Spleen (tissue), 11 donors: ENCODE data around the gene METTL1. TPM values are rescaled to one million over a fixed set of nuclear protein-coding genes. Genes with fewer than 3 reads are reported as not detected.
A peak's percentile ranks its signal among the peaks of the same experiment; 100 is the strongest.

Experiments
- DNase-seq: peaks from one replicate; pipeline ENCODE4 v3.0.0-alpha.2; 2020
- H3K27ac ChIP-seq, 8 donors: fragments of 200-600 bp; sonication (generic) in 7 of 8; 1 replicate in 4 of 8; 2 replicates in 4 of 8; pipeline versions ENCODE4 v1.5.0 to v1.8.0; 2016 to 2021; ENCODE audit warnings: inconsistent platforms in 4 of 8, mild to moderate bottlenecking in 4 of 8, moderate library complexity in 1 of 8
- H3K27me3 ChIP-seq, 7 donors: fragments of 200-600 bp; sonication (generic) in 6 of 7; replicated peaks in 1 of 7; 1 replicate in 4 of 7; 2 replicates in 3 of 7; pipeline versions ENCODE4 v1.5.0 to v1.8.0; 2016 to 2021; ENCODE audit warnings: inconsistent platforms in 3 of 7, mild to moderate bottlenecking in 1 of 7
- H3K36me3 ChIP-seq, 6 donors: fragments of 200-600 bp; sonication (generic) in 5 of 6; 1 replicate in 4 of 6; 2 replicates in 2 of 6; pipeline versions ENCODE4 v1.5.0 to v1.8.0; 2016 to 2021; ENCODE audit warnings: inconsistent platforms in 2 of 6
- H3K4me1 ChIP-seq, 6 donors: fragments of 200-600 bp; sonication (generic) in 5 of 6; 1 replicate in 3 of 6; 2 replicates in 3 of 6; pipeline versions ENCODE4 v1.5.0 to v1.8.0; 2016 to 2021; ENCODE audit warnings: inconsistent platforms in 3 of 6
- H3K4me3 ChIP-seq, 8 donors: fragments of 200-600 bp; sonication (generic) in 7 of 8; 1 replicate in 4 of 8; 2 replicates in 4 of 8; pipeline versions ENCODE4 v1.5.0 to v1.8.0; 2016 to 2021; ENCODE audit warnings: inconsistent platforms in 4 of 8, mild to moderate bottlenecking in 4 of 8, moderate library complexity in 2 of 8
- H3K9me3 ChIP-seq, 8 donors: fragments of 200-600 bp; sonication (generic) in 7 of 8; 1 replicate in 4 of 8; 2 replicates in 4 of 8; pipeline versions ENCODE4 v1.5.0 to v1.8.0; 2016 to 2021; ENCODE audit warnings: inconsistent platforms in 4 of 8
- POLR2A ChIP-seq, 3 donors: fragments of 450-650 bp; IDR thresholded peaks; one replicate each; pipeline ENCODE4 v1.5.1; 2017; ENCODE audit warnings: antibody characterized with exemption in 3 of 3, mild to moderate bottlenecking in 1 of 3
- POLR2AphosphoS5 ChIP-seq, 3 donors: sonication (generic); formaldehyde crosslinking; IDR thresholded peaks; one replicate each; pipeline ENCODE4 v1.5.1; 2017; ENCODE audit warnings: antibody characterized with exemption in 3 of 3
- WGBS, 5 donors: extraction: QIAGEN DNeasy Blood & Tissue Kit in 3 of 5; methylation state at CpG; one replicate each; pipeline versions ENCODE4 v1.1.5 to v1.1.7; 2013 to 2018; 5-methylcytosine and 5-hydroxymethylcytosine counted together
- intact Hi-C: fragments of 100-400 bp; cut with DNase I; formaldehyde crosslinking; loops from one replicate; pipeline ENCODE4 v1.15.0; 2023; ENCODE audit warnings: low total_unique reads
- polyA plus RNA-seq, 3 donors: library from polyadenylated mRNA; stranded (reverse); fragments of 200-250 nt; gene quantifications; one replicate each; pipeline ENCODE4 v1.2.1, GENCODE V29; 2013
- total RNA-seq, 7 donors: library from RNA; depleted of rRNA in 3 of 7; stranded (reverse); fragments of >200 nt in 3 of 7; fragmentation: NEBNext Ultra II Directional in 4 of 7; extraction: Animal tissue kit (Norgen Biotek cat#: 25700) in 4 of 7; gene quantifications; one replicate each; pipeline versions ENCODE4 v1.1.0 to v1.2.1, GENCODE V29; 2016 to 2021
- TF ChIP-seq, protein P1 (sequence below), 11 experiments: fragments of 200-600 bp in 7 of 11; fragments of 450-650 bp in 4 of 11; sonication (generic) in 4 of 11; IDR thresholded peaks in 8 of 11; conservative IDR thresholded peaks in 3 of 11; 1 replicate in 7 of 11; 2 replicates in 4 of 11; pipeline versions ENCODE4 v1.4.0 to v1.8.0; 2016 to 2021; ENCODE audit warnings: antibody characterized with exemption in 11 of 11, inconsistent platforms in 4 of 11, mild to moderate bottlenecking in 1 of 11
- donor health status: healthy with polysubstance abuse.
- donor health status: DM: no; HTN: no; CAD: no; lungs with moderate emphysema.
- donor health status: DM: no; HTN: no; CAD: no.
- donor health status: Bipolar disorder and iron deficiency.
- donor health status: healthy.
- donor health status: DM: no; HTN: no; CAD: no.
- donor health status: DM: yes; HTN: yes; CAD: no.

The METTL1 gene
- total and polyA plus RNA-seq, 10 donors = 4.9 to 22.0 (median 14.5) TPM

DNA sequence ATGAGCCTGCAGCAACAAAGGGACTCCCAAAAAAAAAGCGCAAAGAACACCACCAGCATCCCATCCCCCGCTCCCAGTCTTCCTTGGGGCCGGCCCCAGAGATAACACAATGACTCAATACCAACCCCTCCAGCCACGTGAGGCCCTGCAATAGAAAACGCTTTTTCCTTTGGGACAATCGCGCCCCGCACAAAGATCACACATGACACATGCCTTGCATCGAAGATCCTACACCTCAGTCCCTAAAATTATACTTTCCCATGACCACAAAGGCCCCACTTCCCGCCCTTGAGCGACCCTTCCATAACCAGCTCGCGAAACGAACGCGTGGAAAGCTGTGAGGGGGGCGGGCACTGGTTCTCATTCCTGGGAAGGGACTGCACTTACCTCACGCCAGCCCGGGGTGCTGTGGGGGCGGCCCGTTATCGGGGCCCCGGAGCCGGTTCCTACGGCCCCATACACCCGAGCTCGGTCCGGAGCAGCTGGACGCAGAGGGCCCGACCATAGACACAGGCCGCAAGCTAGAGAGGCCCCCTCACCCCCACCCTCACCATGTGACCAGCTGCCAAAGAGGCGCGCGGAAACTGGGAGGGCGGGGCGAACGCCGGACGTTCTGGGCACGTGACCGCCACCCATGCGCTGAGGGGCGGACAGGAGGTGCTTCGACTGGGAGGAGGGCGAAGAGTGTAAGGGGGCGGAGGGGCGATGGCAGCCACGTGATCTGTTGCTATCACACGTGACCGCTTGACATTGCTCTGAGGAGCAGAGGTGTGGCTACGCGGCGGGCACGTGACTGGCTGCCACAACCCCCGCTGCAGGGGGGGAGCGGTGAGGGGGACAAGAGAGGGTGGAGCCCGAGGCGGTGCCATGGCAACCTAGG, 19.9 kb downstream of the METTL1 start, which contains the start of gene CDK4:
CDK4 (minus strand) TSS at position 523 of the 880 bp plus-strand sequence. CDS start 593 bp downstream, outside the sequence.
- 0 to 1% (median 1%) methylated on average over 35 to 58 of the region's 58 CpGs for WGBS, 5 donors
- Histone ChIP-seq H3K4me1 (peaks cover 26 to 66% (median 52%) of the 10 kb centered on the region in 6 donors), H3K4me3 (peak within 1 kb of the TSS; percentile 56 to 89 (median 70)), H3K9me3 (no peaks in the 10 kb centered on the region), H3K27ac (peak within 1 kb of the TSS; percentile 64 to 93 (median 88)), H3K36me3 (peaks cover 0 to 40% (median 33%) of the 10 kb centered on the region in 6 donors), H3K27me3 (peaks cover 0 to 10% (median 0%) of the 10 kb centered on the region in 7 donors)
- TF ChIP-seq, protein P1, sequence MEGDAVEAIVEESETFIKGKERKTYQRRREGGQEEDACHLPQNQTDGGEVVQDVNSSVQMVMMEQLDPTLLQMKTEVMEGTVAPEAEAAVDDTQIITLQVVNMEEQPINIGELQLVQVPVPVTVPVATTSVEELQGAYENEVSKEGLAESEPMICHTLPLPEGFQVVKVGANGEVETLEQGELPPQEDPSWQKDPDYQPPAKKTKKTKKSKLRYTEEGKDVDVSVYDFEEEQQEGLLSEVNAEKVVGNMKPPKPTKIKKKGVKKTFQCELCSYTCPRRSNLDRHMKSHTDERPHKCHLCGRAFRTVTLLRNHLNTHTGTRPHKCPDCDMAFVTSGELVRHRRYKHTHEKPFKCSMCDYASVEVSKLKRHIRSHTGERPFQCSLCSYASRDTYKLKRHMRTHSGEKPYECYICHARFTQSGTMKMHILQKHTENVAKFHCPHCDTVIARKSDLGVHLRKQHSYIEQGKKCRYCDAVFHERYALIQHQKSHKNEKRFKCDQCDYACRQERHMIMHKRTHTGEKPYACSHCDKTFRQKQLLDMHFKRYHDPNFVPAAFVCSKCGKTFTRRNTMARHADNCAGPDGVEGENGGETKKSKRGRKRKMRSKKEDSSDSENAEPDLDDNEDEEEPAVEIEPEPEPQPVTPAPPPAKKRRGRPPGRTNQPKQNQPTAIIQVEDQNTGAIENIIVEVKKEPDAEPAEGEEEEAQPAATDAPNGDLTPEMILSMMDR (IDR thresholded peaks at IDR 0.05 in 8 of 11, conservative IDR thresholded peaks at IDR 0.05 in 3 of 11) = peak in 1 of 11 experiments; percentile 28
- TF ChIP-seq POLR2A (IDR thresholded peaks at IDR 0.05) (peak in 1 of 3 donors; percentile 60), POLR2AphosphoS5 (IDR thresholded peaks at IDR 0.05) (peak; percentile 90 to 95 (median 95))
- intact Hi-C loops = no loop called here
- DNase-seq = peak; percentile 100

DNA sequence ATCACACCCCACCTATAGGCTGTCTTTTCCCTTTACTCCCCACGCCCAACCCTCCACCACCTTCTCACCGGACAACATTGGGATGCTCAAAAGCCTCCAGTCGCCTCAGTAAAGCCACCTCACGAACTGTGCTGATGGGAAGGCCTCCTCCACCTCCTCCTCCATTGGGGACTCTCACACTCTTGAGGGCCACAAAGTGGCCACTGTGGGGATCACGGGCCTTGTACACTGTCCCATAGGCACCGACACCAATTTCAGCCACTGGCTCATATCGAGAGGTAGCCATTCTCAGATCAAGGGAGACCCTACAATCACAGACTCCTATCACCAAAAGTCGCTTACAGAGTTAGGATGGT, 20.5 kb downstream of the METTL1 start:
- TF ChIP-seq POLR2AphosphoS5 (IDR thresholded peaks at IDR 0.05) (no peak), POLR2A (IDR thresholded peaks at IDR 0.05) (peak in 1 of 3 donors; percentile 20)
- TF ChIP-seq, protein P1 (IDR thresholded peaks at IDR 0.05 in 8 of 11, conservative IDR thresholded peaks at IDR 0.05 in 3 of 11) = no peak
- WGBS, 5 donors = 8 to 13% (median 12%) methylated on average over 8 of the region's 8 CpGs
- peaks cover 20 to 60% (median 49%) of the 10 kb centered on the region in 6 donors for H3K4me1 ChIP-seq
- no peak for DNase-seq
- peak overlapping the region; percentile 56 to 89 (median 70) for H3K4me3 ChIP-seq
- intact Hi-C loops = no loop called here
- H3K27ac ChIP-seq = peak overlapping the region in 6 of 8 donors; percentile 82 to 93 (median 89)
- peaks cover 0 to 10% (median 0%) of the 10 kb centered on the region in 7 donors for H3K27me3 ChIP-seq
- no peaks in the 10 kb centered on the region for H3K9me3 ChIP-seq
- H3K36me3 ChIP-seq = peaks cover 0 to 46% (median 39%) of the 10 kb centered on the region in 6 donors

DNA sequence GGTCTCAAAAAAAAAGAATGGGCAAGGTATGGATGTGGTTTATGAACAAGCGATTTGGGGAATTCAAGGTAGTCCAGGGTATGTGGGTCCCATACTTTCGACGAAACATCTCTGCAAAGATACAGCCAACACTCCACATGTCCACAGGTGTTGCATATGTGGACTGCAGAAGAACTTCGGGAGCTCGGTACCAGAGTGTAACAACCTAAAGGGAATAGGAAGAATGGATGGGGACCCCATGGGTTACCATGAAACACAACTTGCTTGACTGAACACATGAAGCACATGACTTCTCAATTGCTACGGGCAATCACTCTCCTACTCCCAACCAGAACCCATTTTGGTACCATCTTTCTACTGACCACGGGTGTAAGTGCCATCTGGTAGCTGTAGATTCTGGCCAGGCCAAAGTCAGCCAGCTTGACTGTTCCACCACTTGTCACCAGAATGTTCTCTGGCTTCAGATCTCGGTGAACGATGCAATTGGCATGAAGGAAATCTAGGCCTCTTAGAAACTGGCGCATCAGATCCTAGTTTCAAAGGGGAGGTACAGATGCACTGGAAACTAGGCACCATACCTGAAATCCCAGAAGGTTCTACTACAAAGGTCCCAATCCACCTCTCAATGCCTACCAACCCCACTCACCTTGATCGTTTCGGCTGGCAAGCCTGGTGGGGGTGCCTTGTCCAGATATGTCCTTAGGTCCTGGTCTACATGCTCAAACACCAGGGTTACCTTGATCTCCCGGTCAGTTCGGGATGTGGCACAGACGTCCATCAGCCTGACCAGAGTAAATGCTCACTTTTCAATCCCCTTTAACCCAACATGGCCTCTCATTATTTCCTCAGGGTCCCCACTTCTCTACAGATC, 21.1 kb downstream of the METTL1 start:
- no peaks in the 10 kb centered on the region for H3K9me3 ChIP-seq
- TF ChIP-seq, protein P1 (IDR thresholded peaks at IDR 0.05 in 8 of 11, conservative IDR thresholded peaks at IDR 0.05 in 3 of 11) = no peak
- TF ChIP-seq POLR2A (IDR thresholded peaks at IDR 0.05) (no peak), POLR2AphosphoS5 (IDR thresholded peaks at IDR 0.05) (no peak)
- H3K27me3 ChIP-seq = peaks cover 0 to 10% (median 0%) of the 10 kb centered on the region in 7 donors
- intact Hi-C loops = no loop called here
- H3K4me3 ChIP-seq = peak overlapping the region in 7 of 8 donors; percentile 67 to 89 (median 71)
- peaks cover 19 to 59% (median 49%) of the 10 kb centered on the region in 6 donors for H3K4me1 ChIP-seq
- H3K36me3 ChIP-seq = peaks cover 0 to 52% (median 39%) of the 10 kb centered on the region in 6 donors
- no peak for DNase-seq
- H3K27ac ChIP-seq = peak overlapping the region in 5 of 8 donors; percentile 82 to 93 (median 89)
- WGBS, 5 donors = 81 to 92% (median 89%) methylated on average over 15 of the region's 15 CpGs
